Spleen (tissue), 7 donors: ENCODE results near the gene EEF2.

Experiments
- CTCF ChIP-seq, 11 experiments: fragments of 200-600 bp in 7 of 11; fragments of 450-650 bp in 4 of 11; sonication (generic) in 4 of 11; IDR thresholded peaks in 8 of 11; conservative IDR thresholded peaks in 3 of 11; 1 replicate in 7 of 11; 2 replicates in 4 of 11; pipeline versions ENCODE4 v1.4.0 to v1.8.0; 2016 to 2021; ENCODE audit warnings: antibody characterized with exemption in 11 of 11, inconsistent platforms in 4 of 11, mild to moderate bottlenecking in 1 of 11
- POLR2A ChIP-seq, 3 donors: fragments of 450-650 bp; IDR thresholded peaks; one replicate each; pipeline ENCODE4 v1.5.1; 2017; ENCODE audit warnings: antibody characterized with exemption in 3 of 3, mild to moderate bottlenecking in 1 of 3
- donor health status: DM: no; HTN: no; CAD: no; lungs with moderate emphysema.
- donor health status: DM: no; HTN: no; CAD: no.
- donor health status: DM: no; HTN: no; CAD: no.

DNA sequence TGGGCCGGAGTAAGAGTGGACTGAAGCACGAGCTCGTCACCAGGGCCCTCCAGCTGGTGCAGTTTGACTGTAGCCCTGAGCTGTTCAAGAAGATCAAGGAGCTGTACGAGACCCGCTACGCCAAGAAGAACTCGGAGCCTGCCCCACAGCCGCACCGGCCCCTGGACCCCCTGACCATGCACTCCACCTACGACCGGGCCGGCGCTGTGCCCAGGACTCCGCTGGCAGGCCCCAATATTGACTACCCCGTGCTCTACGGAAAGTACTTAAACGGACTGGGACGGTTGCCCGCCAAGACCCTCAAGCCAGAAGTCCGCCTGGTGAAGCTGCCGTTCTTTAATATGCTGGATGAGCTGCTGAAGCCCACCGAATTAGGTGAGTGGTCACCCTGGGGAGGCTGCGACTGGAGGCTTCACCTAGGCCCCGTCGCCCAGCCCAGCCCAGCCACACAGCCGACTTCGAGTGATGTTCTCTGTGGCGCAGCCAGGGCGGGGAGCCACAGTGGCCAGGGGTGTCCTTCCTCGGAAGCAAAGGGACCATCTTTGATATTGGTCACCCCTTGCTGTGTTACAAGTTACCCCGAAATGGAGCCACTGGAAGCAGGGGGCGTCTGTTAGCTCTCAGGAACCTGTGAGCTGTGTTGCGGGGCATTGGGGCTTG lies 27.8 kb upstream of the EEF2 start:
- TF ChIP-seq POLR2A (IDR thresholded peaks at IDR 0.05) (no peak), CTCF (IDR thresholded peaks at IDR 0.05 in 8 of 11, conservative IDR thresholded peaks at IDR 0.05 in 3 of 11) (no peak)
